Stimulated activated naive CD8-positive, alpha-beta T cell treated with anti-CD3 and anti-CD28 coated beads, Interleukin-15, amount 100 ng/mL, for 72 hours (primary cell): Measurements from ENCODE around the gene KLRC3.
"Not testable (repeated sequence)": the region's sequence is repeated elsewhere in the genome, so short reads cannot be mapped to it uniquely, and the experiment has no call there.

Experiments
- ATAC-seq: fragments of 150-1000 bp; cut with Tn5 transposase; 2 replicates; pipeline ENCODE4 v1.10.0; 2021; ENCODE audit warnings: mild to moderate bottlenecking, moderate library complexity
- DNase-seq, 2 donors: peaks; one replicate each; pipeline ENCODE4 v3.0.0; 2021 to 2022
- H3K27ac Mint-ChIP-seq, 2 donors: one replicate each; pipeline ENCODE4 v1.8.0; 2022; ENCODE audit warnings: mild to moderate bottlenecking in 2 of 2, mixed read lengths in 2 of 2, moderate library complexity in 2 of 2
- H3K27me3 Mint-ChIP-seq: one replicate; pipeline ENCODE4 v1.8.0; 2022; ENCODE audit warnings: mixed read lengths
- H3K4me1 Mint-ChIP-seq: one replicate; pipeline ENCODE4 v1.8.0; 2022; ENCODE audit warnings: mild to moderate bottlenecking, mixed read lengths
- H3K4me3 Mint-ChIP-seq, 2 donors: one replicate each; pipeline ENCODE4 v1.8.0; 2022; ENCODE audit warnings: mild to moderate bottlenecking in 2 of 2, mixed read lengths in 2 of 2, moderate library complexity in 1 of 2
- H3K9me3 Mint-ChIP-seq, 2 donors: one replicate each; pipeline ENCODE4 v1.8.0; 2022; ENCODE audit warnings: mixed read lengths in 2 of 2

The KLRC3 gene

DNA sequence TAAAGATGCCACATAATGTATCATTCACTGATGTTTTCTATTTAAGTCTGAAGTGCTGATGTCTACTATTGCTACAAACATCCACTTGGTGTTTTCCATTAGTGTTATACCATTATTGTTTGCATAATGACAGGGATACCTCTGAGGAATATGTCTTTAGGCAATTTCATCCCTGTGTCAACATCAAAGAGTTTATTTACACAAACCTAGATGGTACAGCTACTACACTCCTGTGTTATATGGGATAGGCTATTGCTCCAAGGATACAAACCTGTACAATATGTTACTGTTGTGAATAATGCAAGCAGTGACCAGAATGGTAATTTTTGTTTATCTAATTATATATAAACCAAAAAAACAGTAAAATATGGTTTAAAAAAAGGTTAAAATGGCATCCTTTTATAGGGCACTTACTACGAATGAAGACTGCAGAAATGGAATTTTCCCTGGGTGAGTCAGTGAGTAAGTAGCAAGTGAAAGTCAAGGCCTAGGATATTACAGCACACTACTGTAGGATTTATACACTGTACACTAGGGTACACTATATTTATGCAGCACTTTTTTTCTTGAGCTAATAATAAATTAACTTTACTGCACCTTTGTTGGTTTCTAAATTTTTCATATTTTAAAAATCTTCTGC lies 4.0 kb upstream of the KLRC3 start:
- not testable (repeated sequence) for H3K4me3 Mint-ChIP-seq, H3K27me3 Mint-ChIP-seq, DNase-seq, H3K9me3 Mint-ChIP-seq, H3K4me1 Mint-ChIP-seq, H3K27ac Mint-ChIP-seq
- ATAC-seq, result peak; percentile 48

DNA sequence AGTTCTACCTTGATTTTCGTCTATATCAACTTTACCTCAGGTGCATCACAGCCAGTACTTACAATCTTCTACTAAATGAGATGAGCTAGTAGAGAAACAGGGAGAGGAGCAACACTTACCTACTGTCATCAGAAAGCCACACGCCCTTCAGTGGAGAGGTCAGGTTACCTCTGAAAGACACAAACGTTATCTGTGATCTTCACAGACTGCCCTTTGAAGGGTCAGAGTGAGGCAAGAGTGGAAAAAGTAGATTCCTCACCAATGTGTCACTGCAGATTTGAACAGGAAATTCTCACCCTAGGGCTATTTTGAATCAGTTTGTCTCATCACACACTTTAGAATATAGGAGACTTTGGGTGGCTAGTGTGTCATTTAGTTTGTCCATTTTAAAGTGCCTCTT lies 1.8 kb upstream of the KLRC3 start:
- ATAC-seq (peak; percentile 97), DNase-seq (peak in 1 of 2 donors; percentile 44)
- H3K4me1 Mint-ChIP-seq, H3K27ac Mint-ChIP-seq, H3K9me3 Mint-ChIP-seq, H3K27me3 Mint-ChIP-seq, H3K4me3 Mint-ChIP-seq: not testable (repeated sequence)

DNA sequence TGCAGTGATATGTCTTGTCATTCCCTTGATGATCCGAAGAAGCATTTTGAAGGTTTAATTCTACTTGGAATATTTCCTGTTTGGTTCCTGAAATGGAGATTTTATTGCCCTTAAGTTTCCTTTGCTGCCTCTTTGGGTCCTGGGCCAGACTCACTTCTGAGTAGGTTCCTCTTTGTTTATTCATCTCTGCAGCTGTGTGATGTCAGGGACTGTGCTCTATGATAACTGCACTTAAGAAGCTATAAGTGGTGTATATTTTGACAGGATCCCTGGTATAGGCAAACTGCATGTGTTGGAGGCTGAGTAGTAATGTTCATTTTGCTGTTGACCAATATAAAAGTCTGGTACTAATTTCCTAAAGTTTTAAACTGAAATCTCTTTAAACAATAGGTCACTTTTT lies 11.0 kb downstream of the KLRC3 start, which contains the start of gene KLRC4:
Gene KLRC4, minus strand, starts transcription at position 366 of the 400 bp plus-strand sequence. Its CDS starts 182 bp downstream, at position 184.
- H3K4me3 Mint-ChIP-seq, result peak within 1 kb of the TSS; percentile 77 to 80
- DNase-seq, result peak in 1 of 2 donors; percentile 36
- no peaks in the 10 kb centered on the region for H3K9me3 Mint-ChIP-seq
- ATAC-seq, result peak; percentile 91
- H3K27me3 Mint-ChIP-seq, result no peaks in the 10 kb centered on the region
- peaks cover 18% of the 10 kb centered on the region for H3K4me1 Mint-ChIP-seq
- peak within 1 kb of the TSS; percentile 65 to 75 for H3K27ac Mint-ChIP-seq

DNA sequence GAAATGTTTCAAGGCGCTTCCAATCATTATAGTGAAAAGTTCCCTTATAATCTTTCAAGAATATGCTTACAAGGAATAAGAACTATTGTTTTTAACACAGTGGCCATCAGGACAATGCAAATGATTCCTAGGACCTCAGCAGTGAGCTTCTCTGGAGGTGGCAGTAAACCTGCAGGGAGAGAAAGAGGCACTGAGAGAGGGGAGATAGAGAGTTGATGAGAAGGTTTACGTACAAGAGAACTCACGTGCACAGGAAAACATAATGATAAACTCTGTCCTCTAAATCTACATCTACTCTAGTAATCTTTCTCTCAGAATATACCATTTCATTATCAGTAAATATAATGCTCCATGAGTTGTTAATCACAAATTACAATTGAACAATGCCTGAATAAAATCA lies 11.6 kb downstream of the KLRC3 start:
- peak overlapping the region; percentile 77 to 80 for H3K4me3 Mint-ChIP-seq
- DNase-seq (no peak), ATAC-seq (no peak)
- H3K27ac Mint-ChIP-seq, result peak overlapping the region in 1 of 2 donors; percentile 65
- H3K4me1 Mint-ChIP-seq, result peaks cover 18% of the 10 kb centered on the region
- H3K27me3 Mint-ChIP-seq, result no peaks in the 10 kb centered on the region
- H3K9me3 Mint-ChIP-seq, result no peaks in the 10 kb centered on the region

DNA sequence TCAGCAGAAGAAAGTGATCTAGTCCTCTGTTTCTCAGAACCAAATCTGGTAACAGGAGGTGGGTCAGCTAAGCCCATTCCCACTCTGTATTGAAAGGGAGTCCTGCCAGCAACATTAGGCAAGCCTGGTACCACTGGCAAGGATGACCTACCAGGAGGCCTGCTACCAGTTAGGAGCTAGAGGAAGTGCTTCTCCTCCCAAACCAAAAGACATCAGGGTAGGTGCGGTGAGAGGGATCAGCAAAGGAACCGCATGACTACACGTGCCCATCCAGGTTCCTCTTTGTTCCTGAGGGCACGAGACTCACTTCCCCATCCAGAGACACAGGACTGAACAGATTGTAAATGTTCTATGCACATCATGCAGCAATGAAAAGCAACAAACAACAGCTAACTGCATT lies 13.7 kb downstream of the KLRC3 start:
- H3K9me3 Mint-ChIP-seq, result no peaks in the 10 kb centered on the region

DNA sequence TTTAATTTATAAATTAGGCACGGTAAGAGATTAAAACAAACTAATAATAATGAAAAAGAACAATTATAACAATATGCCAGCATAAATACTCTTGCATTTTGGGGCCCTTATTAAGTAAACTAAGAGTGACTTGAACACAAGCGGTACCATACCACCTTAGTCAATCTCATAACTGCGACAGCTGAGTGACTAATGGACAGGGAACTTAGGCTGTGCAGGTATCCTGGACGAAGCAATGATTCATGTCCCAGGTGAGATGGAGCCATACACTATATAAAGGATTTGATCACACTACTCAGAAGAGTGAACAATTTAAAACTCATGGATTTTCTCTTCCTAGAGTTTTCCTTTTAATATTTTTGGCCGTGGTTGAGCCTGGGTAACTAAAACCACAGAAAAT lies 15.1 kb downstream of the KLRC3 start:
- ATAC-seq, result peak; percentile 65

More for the DNA sequence above, 13.7 kb downstream of the KLRC3 start:
- ATAC-seq, result no peak
- Mint-ChIP-seq H3K4me3 (peak overlapping the region; percentile 89 to 90), H3K27me3 (no peaks in the 10 kb centered on the region), H3K4me1 (peaks cover 28% of the 10 kb centered on the region), H3K27ac (peak overlapping the region; percentile 86 to 97)
- DNase-seq, result no peak

DNA sequence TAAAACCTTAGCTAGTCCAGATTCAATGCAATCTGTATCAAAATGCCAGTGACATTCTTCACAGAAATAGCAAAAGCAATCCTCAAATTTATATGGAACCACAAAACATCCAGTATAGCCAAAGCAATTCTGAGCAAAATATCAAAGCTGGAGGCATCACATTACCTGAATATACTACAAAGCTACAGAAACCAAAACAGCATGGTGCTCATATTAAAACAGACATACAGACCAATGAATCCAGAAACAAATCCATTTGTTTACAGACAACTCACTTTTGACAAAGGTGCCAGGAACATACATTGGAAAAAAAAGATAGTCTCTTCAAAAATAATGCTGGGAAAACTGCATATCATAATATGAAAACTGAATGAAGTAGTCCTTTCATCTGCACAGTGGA lies 15.6 kb downstream of the KLRC3 start:
- H3K4me1 Mint-ChIP-seq, result peaks cover 40% of the 10 kb centered on the region
- H3K27ac Mint-ChIP-seq, result peak overlapping the region in 1 of 2 donors; percentile 37
- peak overlapping the region in 1 of 2 donors; percentile 71 for H3K4me3 Mint-ChIP-seq
- DNase-seq, result no peak
- H3K27me3 Mint-ChIP-seq, result no peaks in the 10 kb centered on the region
- H3K9me3 Mint-ChIP-seq, result no peaks in the 10 kb centered on the region
- no peak for ATAC-seq

More for the DNA sequence above, 15.1 kb downstream of the KLRC3 start:
- H3K27ac Mint-ChIP-seq, result peak overlapping the region in 1 of 2 donors; percentile 15
- H3K4me1 Mint-ChIP-seq, result peaks cover 36% of the 10 kb centered on the region
- peak overlapping the region in 1 of 2 donors; percentile 71 for H3K4me3 Mint-ChIP-seq
- no peak for DNase-seq
- no peaks in the 10 kb centered on the region for H3K27me3 Mint-ChIP-seq
- H3K9me3 Mint-ChIP-seq, result no peaks in the 10 kb centered on the region

DNA sequence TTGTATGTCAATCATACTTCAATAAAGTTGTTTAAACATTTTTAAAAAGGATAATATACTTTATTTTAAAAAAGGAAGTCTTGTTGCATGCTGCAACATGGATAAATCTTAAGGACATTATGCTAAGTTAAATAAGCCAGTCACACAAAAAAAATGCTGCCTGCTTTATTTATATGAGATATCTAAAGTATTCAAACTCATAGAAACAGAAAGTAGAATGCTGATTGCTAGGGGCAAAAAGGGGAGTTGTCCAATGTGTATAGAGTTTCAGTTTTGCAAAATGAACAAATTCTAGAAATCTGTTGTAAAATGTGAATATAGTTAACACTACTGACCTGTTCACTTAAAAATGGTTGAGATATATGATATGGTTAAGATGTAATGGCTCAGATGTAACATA lies 19.6 kb downstream of the KLRC3 start:
- no peaks in the 10 kb centered on the region for H3K9me3 Mint-ChIP-seq
- ATAC-seq (no peak), DNase-seq (no peak)
- peak overlapping the region in 1 of 2 donors; percentile 29 for H3K27ac Mint-ChIP-seq
- peaks cover 51% of the 10 kb centered on the region for H3K4me1 Mint-ChIP-seq
- H3K4me3 Mint-ChIP-seq, result peak overlapping the region; percentile 65 to 76
- H3K27me3 Mint-ChIP-seq, result no peaks in the 10 kb centered on the region

DNA sequence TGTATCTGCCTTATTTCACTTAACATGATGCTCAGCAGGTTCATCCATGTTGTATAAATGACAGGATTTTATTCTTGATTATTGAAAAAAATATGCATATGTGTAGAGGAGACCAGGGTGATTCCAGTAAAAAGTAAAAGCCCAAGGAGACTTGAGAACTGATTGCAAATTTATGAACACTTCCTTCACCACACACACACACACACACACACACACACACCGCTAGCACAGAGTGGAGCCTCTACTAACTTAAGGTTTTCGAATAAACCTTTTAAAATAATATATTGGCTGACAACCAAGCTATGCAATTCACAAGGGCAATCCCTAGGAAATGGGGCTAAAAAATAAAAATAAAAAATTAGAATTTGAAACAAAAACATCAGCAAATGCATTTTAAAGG lies 22.2 kb downstream of the KLRC3 start:
- Mint-ChIP-seq H3K4me1 (peaks cover 72% of the 10 kb centered on the region), H3K4me3 (peak overlapping the region; percentile 62 to 73), H3K9me3 (no peaks in the 10 kb centered on the region), H3K27me3 (no peaks in the 10 kb centered on the region), H3K27ac (peak overlapping the region; percentile 4 to 63)
- ATAC-seq (no peak), DNase-seq (no peak)

DNA sequence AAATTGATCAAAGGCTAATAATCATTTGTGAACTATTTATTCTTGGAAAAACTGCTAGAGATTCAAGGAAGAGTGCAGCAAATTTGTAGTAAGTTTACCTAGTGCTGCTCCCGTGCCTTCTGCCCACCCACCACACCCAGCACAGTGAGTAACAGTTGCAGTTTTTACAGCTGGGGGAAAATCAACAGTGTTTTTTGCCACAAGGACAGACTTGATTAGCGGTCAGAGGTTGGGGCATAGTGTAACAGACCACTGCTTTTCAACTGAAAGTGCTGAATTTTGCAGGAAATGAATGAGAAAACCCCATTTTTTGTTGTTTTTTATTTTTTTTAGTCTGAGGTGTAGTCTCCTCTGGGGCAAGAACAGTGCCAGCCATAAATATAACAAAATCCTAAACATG lies 23.1 kb downstream of the KLRC3 start:
- peak overlapping the region in 1 of 2 donors; percentile 60 for H3K27ac Mint-ChIP-seq
- H3K4me3 Mint-ChIP-seq, result peak overlapping the region; percentile 24 to 62
- peak; percentile 76 for ATAC-seq
- peak in 1 of 2 donors; percentile 59 for DNase-seq
- peaks cover 76% of the 10 kb centered on the region for H3K4me1 Mint-ChIP-seq
- H3K27me3 Mint-ChIP-seq, result no peaks in the 10 kb centered on the region
- H3K9me3 Mint-ChIP-seq, result no peaks in the 10 kb centered on the region

DNA sequence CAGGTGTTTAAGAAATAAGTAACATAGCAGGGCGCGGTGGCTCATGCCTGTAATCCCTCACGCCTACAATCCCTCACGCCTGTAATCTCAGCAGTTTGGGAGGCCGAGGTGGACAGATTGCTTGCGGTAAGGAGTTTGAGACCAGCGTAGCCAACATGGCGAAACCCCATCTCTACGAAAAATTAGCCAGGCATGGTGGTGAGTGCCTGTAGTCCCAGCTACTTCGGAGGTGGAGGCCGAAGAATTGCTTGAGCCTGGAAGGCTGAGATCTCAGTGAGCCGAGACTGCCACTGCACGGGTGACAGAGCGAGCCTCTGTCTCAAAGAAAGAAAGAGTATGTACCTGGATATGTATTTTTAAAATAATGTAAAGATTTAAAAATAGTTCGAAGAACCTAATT lies 24.2 kb downstream of the KLRC3 start:
- H3K9me3 Mint-ChIP-seq, DNase-seq, H3K27me3 Mint-ChIP-seq, ATAC-seq: not testable (repeated sequence)
- Mint-ChIP-seq H3K4me1 (peaks cover 66% of the 10 kb centered on the region), H3K27ac (peak overlapping the region; percentile 16 to 99), H3K4me3 (peak overlapping the region; percentile 7 to 47)

DNA sequence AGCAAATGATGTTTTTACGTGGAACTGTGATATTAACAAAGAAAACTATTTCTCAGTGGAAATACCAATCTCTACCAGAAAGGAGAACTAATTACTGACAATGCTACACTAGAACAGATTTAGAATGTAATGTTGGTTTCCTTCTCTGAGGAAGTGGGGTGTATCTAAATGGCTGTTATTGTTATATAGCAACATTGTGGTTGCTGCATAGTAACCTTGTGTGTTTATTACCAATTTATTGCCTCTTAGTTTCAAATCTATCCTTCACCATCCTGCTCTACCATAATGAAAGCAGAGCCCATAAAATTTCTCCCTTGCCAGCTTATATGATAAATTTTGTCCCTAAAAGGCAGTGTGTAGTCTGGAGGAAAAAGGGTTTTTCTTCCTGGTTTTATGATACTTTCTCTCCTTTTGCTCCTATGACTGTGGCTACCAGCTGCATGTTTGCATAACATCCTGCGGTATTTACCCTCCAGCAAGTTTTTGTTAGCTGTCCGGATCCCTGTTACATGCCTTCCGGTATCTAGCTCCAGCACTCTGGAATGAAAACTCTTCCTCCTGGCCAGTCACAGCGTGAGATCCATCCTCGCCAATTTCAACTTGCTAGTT lies 24.9 kb downstream of the KLRC3 start:
- DNase-seq, result no peak
- Mint-ChIP-seq H3K9me3 (no peaks in the 10 kb centered on the region), H3K27me3 (no peaks in the 10 kb centered on the region), H3K4me3 (peak overlapping the region; percentile 71 to 75), H3K4me1 (peaks cover 62% of the 10 kb centered on the region), H3K27ac (peak overlapping the region; percentile 99)
- ATAC-seq, result peak; percentile 78

DNA sequence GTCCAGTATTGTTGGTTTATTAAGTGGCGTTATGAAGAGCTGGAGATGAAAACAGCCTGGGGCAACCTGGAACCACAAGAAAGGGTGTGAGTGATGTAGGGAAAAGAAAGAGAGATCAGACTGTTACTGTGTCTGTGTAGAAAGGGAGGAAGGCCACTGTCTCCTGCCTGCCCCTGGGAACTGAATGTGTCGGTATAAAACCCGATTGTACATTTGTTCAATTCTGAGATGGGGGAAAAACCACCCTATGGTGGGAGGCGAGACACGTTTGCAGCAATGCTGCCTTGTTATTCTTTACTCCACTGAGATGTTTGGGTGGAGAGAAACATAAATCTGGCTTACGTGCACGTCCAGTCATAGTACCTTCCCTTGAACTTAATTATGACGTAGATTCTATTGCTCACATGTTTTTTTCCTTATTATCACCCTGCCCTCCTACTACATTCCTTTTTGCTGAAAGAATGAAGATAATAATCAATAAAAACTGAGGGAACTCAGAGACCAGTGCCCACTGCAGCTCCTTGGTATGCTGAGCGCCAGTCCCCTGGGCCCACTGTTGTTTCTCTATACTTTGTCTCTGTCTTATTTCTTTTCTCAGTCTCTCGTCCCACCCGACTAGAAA lies 25.8 kb downstream of the KLRC3 start:
- Mint-ChIP-seq H3K27ac (peak overlapping the region; percentile 99), H3K4me3 (peak overlapping the region; percentile 71 to 75), H3K4me1 (peaks cover 62% of the 10 kb centered on the region)
- peak; percentile 74 for ATAC-seq
- DNase-seq, result peak; percentile 57 to 73
- H3K9me3 Mint-ChIP-seq, H3K27me3 Mint-ChIP-seq: not testable (repeated sequence)

DNA sequence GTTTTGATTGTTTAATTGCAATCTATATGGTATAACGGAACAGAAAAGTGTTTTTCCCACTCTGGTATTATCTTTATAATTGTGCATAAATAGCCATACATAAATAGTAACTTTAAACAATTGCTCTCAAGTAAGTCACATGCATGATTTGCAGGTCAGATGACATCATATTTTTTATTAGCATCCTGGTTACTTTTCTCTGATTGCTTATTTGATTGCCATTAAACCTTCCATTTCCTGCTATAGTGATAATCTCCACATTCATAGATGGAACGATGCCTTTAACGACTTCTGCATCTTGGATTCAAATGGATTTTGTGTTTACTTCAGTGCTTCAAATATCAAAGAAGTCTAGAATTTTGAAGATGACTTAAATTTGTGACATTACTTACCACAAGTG lies 27.1 kb downstream of the KLRC3 start:
- peaks cover 53% of the 10 kb centered on the region for H3K4me1 Mint-ChIP-seq
- no peaks in the 10 kb centered on the region for H3K9me3 Mint-ChIP-seq
- peak overlapping the region; percentile 61 to 75 for H3K4me3 Mint-ChIP-seq
- no peak for ATAC-seq
- DNase-seq, result no peak
- peak overlapping the region in 1 of 2 donors; percentile 52 for H3K27ac Mint-ChIP-seq
- no peaks in the 10 kb centered on the region for H3K27me3 Mint-ChIP-seq

DNA sequence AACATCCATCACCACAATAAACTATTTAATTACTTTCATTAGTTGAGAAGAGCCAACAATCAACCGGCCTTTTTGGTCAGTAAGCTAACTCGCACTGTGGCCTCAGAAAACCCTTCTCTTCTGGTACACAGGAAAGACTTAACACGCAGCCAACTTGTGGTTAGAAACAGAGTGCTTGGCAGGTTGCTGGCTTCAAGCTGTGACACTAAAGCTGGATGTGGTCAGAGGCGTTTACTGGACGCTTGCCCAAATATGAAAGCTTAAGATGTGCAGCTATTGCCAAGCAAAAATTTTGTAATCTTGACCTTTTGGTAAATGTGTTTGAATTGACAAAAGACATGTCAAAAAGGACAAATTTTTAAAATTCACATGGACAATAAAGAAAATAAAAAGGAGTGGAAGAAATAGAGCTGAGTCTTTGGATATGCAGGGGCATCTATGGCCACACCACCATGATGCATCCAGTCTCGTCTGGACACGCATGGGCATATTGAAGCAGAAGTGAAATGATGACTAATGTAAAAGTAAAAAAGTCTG lies 27.9 kb downstream of the KLRC3 start:
- peak overlapping the region; percentile 74 to 76 for H3K4me3 Mint-ChIP-seq
- peak overlapping the region; percentile 90 to 91 for H3K27ac Mint-ChIP-seq
- no peaks in the 10 kb centered on the region for H3K9me3 Mint-ChIP-seq
- no peaks in the 10 kb centered on the region for H3K27me3 Mint-ChIP-seq
- H3K4me1 Mint-ChIP-seq, result peaks cover 46% of the 10 kb centered on the region
- peak in 1 of 2 donors; percentile 64 for DNase-seq
- peak; percentile 63 for ATAC-seq

DNA sequence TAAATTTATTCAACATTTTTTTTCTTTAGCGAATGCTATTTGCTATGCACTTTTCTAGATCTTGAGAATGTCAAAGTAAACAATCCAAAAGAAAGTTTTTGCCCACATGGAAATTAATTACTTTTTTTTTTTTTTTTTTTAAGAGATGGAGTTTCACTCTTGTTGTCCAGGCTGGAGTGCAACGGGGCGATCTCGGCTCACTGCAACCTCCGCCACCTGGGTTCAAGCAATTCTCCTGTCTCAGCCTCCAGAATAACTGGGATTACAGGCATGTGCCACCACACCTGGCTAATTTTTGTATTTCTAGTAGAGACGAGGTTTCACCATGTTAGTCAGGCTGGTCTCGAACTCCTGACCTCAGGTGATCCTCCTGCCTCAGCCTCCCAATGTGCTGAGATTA lies 29.4 kb downstream of the KLRC3 start:
- Mint-ChIP-seq H3K4me1 (peaks cover 39% of the 10 kb centered on the region), H3K27ac (peak overlapping the region; percentile 80 to 97), H3K4me3 (peak overlapping the region; percentile 55 to 72)
- not testable (repeated sequence) for H3K27me3 Mint-ChIP-seq, DNase-seq, ATAC-seq, H3K9me3 Mint-ChIP-seq
